HG03066 (cell line): ENCODE data around the gene RSPO4.
"Not testable (repeated sequence)": the region's sequence is repeated elsewhere in the genome, so short reads cannot be mapped to it uniquely, and the experiment has no call there.

Experiments used
- ATAC-seq: cut with Tn5 transposase; IDR thresholded peaks from one replicate; pipeline ENCODE4 v1.9.1; 2021; ENCODE audit warnings: low read depth; ENCODE audit not compliant: unreplicated experiment

The RSPO4 gene

GRCh38 chr20:1005452-1006027 is 3.4 kb upstream of the RSPO4 start:
- no peak for ATAC-seq

DNA sequence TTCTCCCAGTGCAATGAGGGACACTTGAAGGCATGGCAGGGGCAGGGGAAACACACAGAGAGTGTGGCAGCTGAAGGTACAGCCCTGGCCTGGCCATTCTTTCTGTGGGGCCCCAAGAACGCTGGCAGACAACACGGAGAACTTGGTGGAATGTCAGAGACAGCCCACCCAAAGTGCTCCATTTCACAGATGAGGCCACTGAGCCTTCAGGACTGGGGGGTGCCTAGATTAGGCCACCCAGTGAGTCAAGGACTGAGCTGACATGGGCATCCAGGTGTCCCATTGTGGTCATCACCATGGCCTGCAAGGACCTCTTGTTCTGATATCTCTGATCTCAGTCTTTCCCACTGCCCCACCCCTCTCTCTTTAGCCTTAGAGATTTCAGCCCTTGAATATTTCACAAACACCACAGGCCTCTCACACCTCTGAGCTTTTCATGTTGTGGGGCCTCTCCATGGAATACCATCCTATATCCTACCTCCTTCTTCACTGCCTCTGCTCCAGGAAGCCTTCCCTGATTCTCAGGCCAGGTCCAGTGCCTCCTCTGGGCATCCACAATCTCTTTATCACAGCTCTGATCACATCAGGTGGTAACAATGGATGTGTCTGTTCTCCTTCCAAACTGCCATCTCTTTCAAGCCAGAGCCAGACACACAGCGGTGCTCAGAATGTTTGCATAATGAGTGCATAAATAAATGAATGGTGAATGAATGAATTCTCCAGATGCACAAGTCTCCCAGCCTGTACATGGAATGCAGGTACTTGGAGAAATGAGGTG is 2.0 kb upstream of the RSPO4 start:
- no peak for ATAC-seq

GRCh38 chr20:1002682-1003561 is 811 bp upstream of the RSPO4 start:
- ATAC-seq = no peak

- ATAC-seq = no peak
Observed at GRCh38 chr20:1001116-1001515, 995 bp downstream of the RSPO4 start.

GRCh38 chr20:998231-998830 is 3.8 kb downstream of the RSPO4 start:
- ATAC-seq = no peak

- no peak for ATAC-seq
Observed at GRCh38 chr20:997486-997885, 4.6 kb downstream of the RSPO4 start.

DNA sequence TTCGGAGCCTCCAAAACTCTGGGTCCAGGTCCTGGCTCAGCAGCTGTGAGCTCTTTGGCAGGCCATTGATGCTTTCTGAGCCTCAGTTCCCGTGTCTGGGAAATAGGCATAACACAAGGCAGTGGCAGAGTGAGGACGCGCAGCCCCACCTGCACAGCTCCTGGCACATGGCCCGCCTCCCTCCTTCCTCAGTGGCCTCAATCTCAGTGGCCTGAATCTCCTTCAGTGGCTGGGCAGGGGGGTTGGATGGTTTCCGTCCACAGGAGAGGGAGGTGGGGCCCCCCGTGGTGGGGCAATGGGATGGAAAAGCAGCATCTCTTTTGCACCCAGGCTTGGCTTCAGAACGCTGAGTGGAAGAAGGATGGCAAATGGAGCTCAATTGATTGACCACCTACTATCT is 5.1 kb downstream of the RSPO4 start:
- no peak for ATAC-seq

- no peak for ATAC-seq
Observed at GRCh38 chr20:995170-995569, 6.9 kb downstream of the RSPO4 start.

DNA sequence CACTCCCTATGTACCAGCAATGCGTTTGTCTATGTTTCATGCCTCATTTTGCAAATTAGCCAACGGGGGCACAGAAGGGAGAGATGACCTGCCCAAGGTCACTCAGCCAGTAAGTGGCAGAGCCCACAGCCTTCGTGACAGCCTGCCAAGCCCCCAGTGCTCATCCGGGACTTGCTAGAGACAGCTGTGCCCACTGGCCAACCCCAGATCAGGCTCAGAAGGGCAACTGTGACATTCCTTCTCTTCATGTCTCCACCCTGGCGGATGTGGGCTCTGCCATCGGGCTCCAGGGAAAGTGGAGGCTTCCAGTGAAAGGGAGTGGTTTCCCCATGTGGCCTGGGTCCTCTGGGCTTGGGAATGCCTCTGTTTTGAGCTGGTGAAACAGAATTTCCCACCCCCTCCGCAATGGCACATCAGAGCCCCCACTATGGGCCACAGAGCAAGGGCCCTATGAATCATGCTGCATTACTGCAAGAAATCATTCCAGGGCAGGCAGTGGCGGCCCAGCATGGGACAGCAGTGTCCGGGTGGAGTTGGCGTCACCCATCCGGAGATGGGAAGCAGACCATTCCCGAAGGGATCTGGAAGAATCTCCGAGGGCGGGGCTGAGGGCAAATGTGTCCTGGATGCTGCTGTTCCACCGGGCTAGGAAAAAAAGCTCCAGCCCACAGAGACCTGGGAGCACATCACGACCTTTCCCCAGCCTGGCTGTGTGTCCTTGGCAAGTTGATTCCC is 9.1 kb downstream of the RSPO4 start:
- ATAC-seq = no peak

GRCh38 chr20:991850-992249 is 10.3 kb downstream of the RSPO4 start:
- ATAC-seq = no peak

DNA sequence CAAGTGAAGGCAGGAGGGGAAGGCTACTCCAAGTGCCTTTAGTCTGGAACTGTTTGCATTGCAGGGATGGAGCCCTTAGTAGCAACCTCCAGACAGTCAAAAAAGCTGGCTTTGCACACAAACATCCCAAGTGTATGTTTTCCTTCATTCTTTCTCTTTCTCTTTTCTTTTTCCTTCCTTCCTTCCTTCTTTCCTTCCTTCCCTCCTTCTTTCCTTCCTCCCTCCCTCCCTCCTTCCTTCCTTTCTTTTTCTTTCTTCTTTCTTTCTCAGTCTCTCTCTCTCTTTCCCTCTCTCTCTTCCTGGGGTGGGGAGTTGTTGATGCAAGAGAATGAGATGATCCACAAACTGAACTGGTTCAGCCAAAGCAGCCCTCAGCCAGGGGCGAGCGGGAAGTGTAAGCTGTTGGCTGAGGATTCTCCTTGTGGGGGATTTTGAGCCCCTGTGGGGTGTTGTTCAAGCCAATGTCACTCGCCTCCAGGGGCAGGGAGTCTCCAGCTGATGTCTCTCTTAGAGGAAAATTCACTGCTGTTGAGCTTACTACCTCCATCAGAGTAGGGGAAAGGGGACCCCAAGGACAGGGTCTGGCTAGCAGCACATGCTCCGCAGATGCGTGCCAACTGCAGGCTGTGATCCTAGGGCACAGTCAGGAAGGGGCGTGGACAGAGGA is 11.7 kb downstream of the RSPO4 start:
- no peak for ATAC-seq

DNA sequence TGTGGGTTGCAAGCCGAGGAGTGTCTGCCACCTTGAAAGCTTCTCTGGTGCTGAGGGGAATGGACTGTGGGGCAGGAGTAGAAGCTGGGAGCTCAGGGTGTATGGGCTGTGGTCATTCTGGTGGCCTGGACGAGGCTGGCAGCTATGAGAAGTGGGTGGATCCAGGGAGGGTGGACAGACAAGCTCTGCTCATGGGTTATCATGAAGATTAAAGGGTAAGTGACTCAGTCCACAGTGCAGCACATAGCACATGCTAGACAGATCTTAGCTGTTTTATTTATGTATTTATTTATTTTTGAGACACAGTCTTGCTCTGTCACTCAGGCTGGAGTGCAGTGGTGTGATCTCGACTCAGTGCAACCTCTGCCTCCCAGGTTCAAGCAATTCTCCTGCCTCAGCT is 13.8 kb downstream of the RSPO4 start:
- no peak for ATAC-seq

DNA sequence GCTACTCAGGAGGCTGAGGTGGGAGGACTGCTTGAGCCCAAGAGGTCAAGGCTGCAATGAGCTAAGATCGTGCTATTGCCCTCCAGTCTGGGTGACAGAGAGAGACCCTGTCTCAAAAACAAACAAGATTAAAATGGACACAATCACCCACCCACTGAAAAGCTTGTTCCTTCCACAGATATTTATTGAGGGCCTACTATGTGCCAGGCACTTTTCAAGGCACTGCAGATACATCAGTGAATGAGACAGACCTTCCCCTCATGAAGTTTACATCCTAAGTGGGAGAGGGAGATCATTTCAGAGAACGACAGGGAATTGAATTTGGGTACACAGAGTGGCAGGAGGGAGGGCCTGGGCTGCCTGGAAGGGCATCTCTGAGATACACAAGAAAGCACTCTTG is 14.4 kb downstream of the RSPO4 start:
- ATAC-seq = no peak

DNA sequence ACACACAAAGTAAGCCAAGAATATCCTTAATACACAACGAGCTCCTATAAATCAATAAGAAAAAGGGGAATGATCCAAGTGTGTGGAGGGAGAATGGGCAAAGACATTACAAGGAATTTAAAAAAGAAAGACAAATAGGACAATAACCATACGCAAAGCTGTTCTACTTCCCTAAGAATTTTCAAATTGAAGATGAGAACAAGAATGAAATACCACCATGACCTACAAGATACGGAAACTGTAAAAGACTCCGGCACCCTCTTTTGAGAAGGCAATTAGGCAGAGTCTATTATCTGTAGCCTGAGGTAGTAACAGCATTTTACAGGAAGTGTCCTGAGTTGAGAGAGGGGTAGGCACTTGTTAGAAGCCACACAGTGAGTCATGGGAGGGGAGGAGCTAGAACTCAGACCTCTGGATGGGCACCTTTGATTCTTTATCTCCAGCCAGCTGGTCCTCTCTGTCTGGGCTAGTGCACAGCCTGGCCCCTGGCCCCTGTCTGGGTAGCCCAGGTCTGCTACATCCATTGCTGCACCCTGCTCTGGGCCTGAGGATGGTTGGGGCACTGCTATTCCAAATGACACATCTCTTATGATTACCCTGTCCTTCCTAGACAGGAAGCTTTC is 15.3 kb downstream of the RSPO4 start:
- no peak for ATAC-seq

GRCh38 chr20:984994-985393 is 17.1 kb downstream of the RSPO4 start:
- not testable (repeated sequence) for ATAC-seq

- ATAC-seq = no peak
Observed at GRCh38 chr20:982754-983153, 19.4 kb downstream of the RSPO4 start.

- no peak for ATAC-seq
Observed at GRCh38 chr20:977021-977420, 25.1 kb downstream of the RSPO4 start.

DNA sequence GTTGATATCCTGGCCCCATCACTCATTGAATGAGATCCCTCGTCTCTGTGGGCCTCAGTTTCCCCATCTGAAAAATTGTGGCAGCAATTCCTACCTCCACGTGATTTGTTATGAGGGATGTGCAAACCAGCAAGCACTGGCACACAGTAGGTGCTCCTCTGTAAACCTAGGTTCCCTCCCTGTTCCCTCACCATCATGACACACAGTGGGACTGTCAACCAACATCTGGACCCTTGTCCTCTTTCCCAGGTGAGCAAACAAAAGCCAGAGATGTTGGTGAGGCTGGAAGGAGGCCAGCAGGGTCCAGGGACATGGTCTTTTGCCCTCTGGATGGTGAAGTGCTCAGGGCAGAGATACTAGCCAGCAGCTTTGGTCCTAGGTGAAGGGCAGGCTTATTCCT is 26.1 kb downstream of the RSPO4 start:
- no peak for ATAC-seq

GRCh38 chr20:973785-974194 is 28.3 kb downstream of the RSPO4 start:
- no peak for ATAC-seq
